Testis (tissue), 3 donors: Measurements from ENCODE around the gene GFI1B. TPM values are rescaled to one million over a fixed set of nuclear protein-coding genes. Genes with fewer than 3 reads are reported as not detected.

Source experiments
- DNase-seq: peaks from one replicate; pipeline ENCODE4 v3.0.0-alpha.2; 2019
- H3K27ac ChIP-seq, 2 donors: fragments of 200-600 bp; sonication (generic); one replicate each; pipeline ENCODE4 v1.5.1; 2019
- H3K27me3 ChIP-seq: fragments of 200-600 bp; sonication (generic); one replicate; pipeline ENCODE4 v1.5.1; 2019
- H3K36me3 ChIP-seq: fragments of 200-600 bp; sonication (generic); one replicate; pipeline ENCODE4 v1.5.1; 2017; ENCODE audit warnings: low read depth; ENCODE audit errors: missing control alignments
- H3K4me1 ChIP-seq: fragments of 200-600 bp; sonication (generic); one replicate; pipeline ENCODE4 v1.5.1; 2019
- H3K4me3 ChIP-seq, 2 donors: fragments of 200-600 bp; sonication (generic); one replicate each; pipeline ENCODE4 v1.5.1; 2017 to 2019
- H3K9me3 ChIP-seq: fragments of 200-600 bp; sonication (generic); one replicate; pipeline ENCODE4 v1.5.1; 2017
- CTCF ChIP-seq, 3 experiments: fragments of 450-650 bp in 2 of 3; fragments of 200-600 bp in 1 of 3; sonication (generic) in 1 of 3; IDR thresholded peaks; one replicate each; pipeline ENCODE4 v1.5.1; 2016 to 2019; ENCODE audit warnings: antibody characterized with exemption in 3 of 3, mild to moderate bottlenecking in 2 of 3, moderate library complexity in 1 of 3
- POLR2A ChIP-seq: fragments of 450-650 bp; IDR thresholded peaks from one replicate; pipeline ENCODE4 v1.6.1; 2017; ENCODE audit warnings: antibody characterized with exemption, mild to moderate bottlenecking, moderate library complexity
- WGBS, 2 donors: methylation state at CpG; one replicate each; pipeline ENCODE4 v1.1.5; 2018; 5-methylcytosine and 5-hydroxymethylcytosine counted together
- intact Hi-C: fragments of 100-400 bp; cut with DNase I; formaldehyde crosslinking; loops from one replicate; pipeline ENCODE4 v1.15.1; 2023; ENCODE audit warnings: low total_unique reads
- polyA plus RNA-seq: library from polyadenylated mRNA; stranded (reverse); fragments of 350-450 nt; fragmentation: Illumina TruSeq; extraction: RNeasy Lipid Tissue Mini Kit (QIAGEN cat#74804); gene quantifications from one replicate; pipeline ENCODE4 v1.2.3, GENCODE V29; 2014; ENCODE audit warnings: low read depth, low replicate concordance; ENCODE audit not compliant: insufficient read depth
- total RNA-seq, 2 donors: library from RNA; depleted of rRNA; stranded (reverse); fragments of >200 nt; gene quantifications; one replicate each; pipeline ENCODE4 v1.2.3, GENCODE V29; 2016

Gene GFI1B
- total and polyA plus RNA-seq, 3 donors from 2014 or later: 4.3 to 12.6 (median 9.7) TPM

DNA sequence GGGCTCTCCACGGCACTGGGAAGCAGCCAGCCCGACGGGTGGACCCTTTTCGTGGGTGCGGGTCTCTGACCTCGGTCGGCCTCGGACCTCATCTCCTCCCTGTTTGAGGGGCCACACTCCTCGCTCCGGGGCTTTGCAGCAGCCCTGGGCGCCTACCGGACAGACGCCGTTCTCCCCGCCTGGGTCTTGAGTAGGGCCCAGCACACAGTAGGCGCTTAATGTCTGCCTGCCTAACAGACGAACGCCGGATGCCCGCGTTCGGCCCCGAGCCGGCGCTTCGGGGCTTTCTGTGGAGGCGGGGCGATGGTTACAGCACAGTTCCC lies 51.5 kb downstream of the GFI1B start:
- 0% methylated on average over 3 to 26 of the region's 28 CpGs for WGBS, 2 donors

GRCh38 chr9:133030317-133031129 lies 52.0 kb downstream of the GFI1B start, which contains the start of gene GTF3C5:
GTF3C5 (plus strand) TSS chr9:133030997; CDS start chr9:133031012, 15 bp downstream.
- Histone ChIP-seq H3K27me3 (no peaks in the 10 kb centered on the region), H3K27ac (peak within 1 kb of the TSS; percentile 93 to 94), H3K36me3 (no peaks in the 10 kb centered on the region), H3K4me1 (peaks cover 21% of the 10 kb centered on the region), H3K9me3 (no peaks in the 10 kb centered on the region), H3K4me3 (peak within 1 kb of the TSS; percentile 96 to 97)
- TF ChIP-seq CTCF (IDR thresholded peaks at IDR 0.05) (peak in 1 of 3 experiments; percentile 9), POLR2A (no peak)
- DNase-seq: peak; percentile 96
- intact Hi-C loops: loop anchor here (10.0 kb wide), 1 partner anchor 114 kb away; no protein-coding TSS in a partner anchor
- WGBS, 2 donors: 0 to 1% methylated on average over 3 to 63 of the region's 63 CpGs

More for the DNA sequence above, 51.5 kb downstream of the GFI1B start:
- Histone ChIP-seq H3K27ac (peak overlapping the region; percentile 86 to 93), H3K36me3 (no peaks in the 10 kb centered on the region), H3K4me3 (peak overlapping the region; percentile 96 to 97), H3K4me1 (peaks cover 21% of the 10 kb centered on the region), H3K9me3 (no peaks in the 10 kb centered on the region), H3K27me3 (no peaks in the 10 kb centered on the region)
- intact Hi-C loops: loop anchor here (10.0 kb wide), 1 partner anchor 115 kb away; no protein-coding TSS in a partner anchor
- no peak for DNase-seq
- TF ChIP-seq POLR2A: no peak
- TF ChIP-seq CTCF (IDR thresholded peaks at IDR 0.05): no peak

DNA sequence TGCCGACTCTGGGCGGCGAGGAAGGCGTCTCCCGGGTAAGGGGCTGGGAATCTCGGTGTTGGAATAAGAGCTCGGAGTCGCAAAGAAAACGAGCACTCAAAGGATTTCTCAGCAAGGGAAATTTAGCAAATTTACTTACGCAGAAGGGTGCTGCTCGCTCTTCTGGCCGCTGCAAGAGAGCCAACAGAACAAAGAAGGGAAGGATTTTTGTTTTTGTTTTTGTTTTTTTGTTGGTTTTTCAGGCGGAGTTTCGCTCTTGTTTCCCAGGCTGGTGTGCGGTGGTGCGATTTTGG lies 52.6 kb downstream of the GFI1B start:
- no peak for TF ChIP-seq CTCF (IDR thresholded peaks at IDR 0.05)
- TF ChIP-seq POLR2A: no peak
- H3K36me3 ChIP-seq: no peaks in the 10 kb centered on the region
- H3K4me3 ChIP-seq: peak overlapping the region; percentile 96 to 97
- no peaks in the 10 kb centered on the region for H3K9me3 ChIP-seq
- 0 to 2% methylated on average over 16 of the region's 16 CpGs for WGBS, 2 donors
- peak overlapping the region; percentile 93 to 94 for H3K27ac ChIP-seq
- intact Hi-C loops: loop anchor here (10.0 kb wide), 1 partner anchor 114 kb away; no protein-coding TSS in a partner anchor
- no peaks in the 10 kb centered on the region for H3K27me3 ChIP-seq
- no peak for DNase-seq
- peaks cover 21% of the 10 kb centered on the region for H3K4me1 ChIP-seq

- no peaks in the 10 kb centered on the region for H3K9me3 ChIP-seq
- H3K27me3 ChIP-seq: no peaks in the 10 kb centered on the region
- WGBS, 2 donors: 42 to 48% methylated on average over 10 of the region's 10 CpGs
- H3K4me1 ChIP-seq: peaks cover 21% of the 10 kb centered on the region
- peak overlapping the region; percentile 96 to 97 for H3K4me3 ChIP-seq
- no peak for TF ChIP-seq POLR2A
- no peak for TF ChIP-seq CTCF (IDR thresholded peaks at IDR 0.05)
- no peaks in the 10 kb centered on the region for H3K36me3 ChIP-seq
- peak overlapping the region in 1 of 2 donors; percentile 93 for H3K27ac ChIP-seq
- DNase-seq: no peak
- intact Hi-C loops: loop anchor here (10.0 kb wide), 1 partner anchor 113 kb away; no protein-coding TSS in a partner anchor
Observed at GRCh38 chr9:133031496-133031911, 53.0 kb downstream of the GFI1B start.
